ENCODE data around the gene SSR4. TPM values are rescaled to one million over a fixed set of nuclear protein-coding genes. Genes with fewer than 3 reads are reported as not detected.

The SSR4 gene
- total and polyA plus RNA-seq, 2 of the 8 experiments (the other 6 are each of a cell fraction or from before 2014, with no cell fraction given) = 168 to 642 TPM

- TF ChIP-seq RAD21 (IDR thresholded peaks at IDR 0.05 in 1 of 2, conservative IDR thresholded peaks at IDR 0.05 in 1 of 2; ENCODE audit: low read depth in 2 of 2, low read length in 2 of 2) = no peak
- no peak for TF ChIP-seq BACH1 (IDR thresholded peaks at IDR 0.05; ENCODE audit: low read length)
- no peak for TF ChIP-seq GABPA (IDR thresholded peaks at IDR 0.05; ENCODE audit: borderline replicate concordance, insufficient read depth, low read length)
- TF ChIP-seq SP1 (IDR thresholded peaks at IDR 0.05; ENCODE audit: low read depth, low read length) = no peak
Observed at GRCh38 chrX:153799326-153799725, 4.9 kb downstream of the SSR4 start (continued).

Data from H1 (cell line).